UCSD-AML1 (cell line): ENCODE results near the gene ZFHX2.

Source experiments
- DNase-seq: peaks from one replicate; lab custom pipeline; 2025; ENCODE audit not compliant: unreplicated experiment; lab: John Stamatoyannopoulos, UW

The ZFHX2 gene

DNA sequence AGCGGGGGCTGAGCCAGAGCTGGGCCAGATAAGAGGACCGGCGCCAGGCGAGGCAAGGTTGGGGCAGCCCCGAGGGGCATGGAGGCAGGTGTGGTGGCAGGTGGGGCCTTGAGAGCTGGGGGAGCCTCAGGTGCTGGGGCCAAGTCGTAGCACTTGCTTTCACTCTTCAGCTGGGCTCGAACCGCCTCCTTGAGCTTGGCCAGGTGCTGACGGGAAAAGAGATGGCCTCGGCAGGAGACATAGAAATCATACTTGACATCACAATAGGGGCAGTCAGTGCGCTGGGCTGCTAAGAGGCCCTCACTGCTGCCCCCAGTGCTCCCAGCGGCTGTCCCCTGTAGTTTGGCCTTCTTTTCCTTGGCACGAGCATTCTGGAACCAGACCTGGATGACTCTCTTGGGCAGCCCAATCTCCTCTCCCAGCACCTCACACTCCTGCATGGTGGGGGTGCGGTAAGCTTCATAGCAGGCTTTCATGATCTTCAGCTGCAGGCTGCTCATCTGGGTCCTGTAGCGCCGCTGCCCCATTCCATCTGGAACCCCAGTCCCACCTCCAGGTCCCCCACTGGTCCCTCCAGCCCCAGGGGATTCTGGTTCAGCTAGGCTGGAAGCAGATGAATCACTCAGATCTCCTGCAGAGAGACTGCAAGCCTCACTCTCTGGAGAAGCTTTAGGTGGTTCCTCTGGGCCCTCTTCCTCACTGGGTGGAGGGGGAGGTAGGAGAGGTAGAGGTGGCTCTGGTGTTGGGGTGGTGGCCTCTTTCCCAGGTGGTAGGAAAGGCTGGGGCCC is 28.1 kb downstream of the ZFHX2 start:
- no peak for DNase-seq

- no peak for DNase-seq
Measured at GRCh38 chr14:23522643-23523198, 28.8 kb downstream of the ZFHX2 start.

DNA sequence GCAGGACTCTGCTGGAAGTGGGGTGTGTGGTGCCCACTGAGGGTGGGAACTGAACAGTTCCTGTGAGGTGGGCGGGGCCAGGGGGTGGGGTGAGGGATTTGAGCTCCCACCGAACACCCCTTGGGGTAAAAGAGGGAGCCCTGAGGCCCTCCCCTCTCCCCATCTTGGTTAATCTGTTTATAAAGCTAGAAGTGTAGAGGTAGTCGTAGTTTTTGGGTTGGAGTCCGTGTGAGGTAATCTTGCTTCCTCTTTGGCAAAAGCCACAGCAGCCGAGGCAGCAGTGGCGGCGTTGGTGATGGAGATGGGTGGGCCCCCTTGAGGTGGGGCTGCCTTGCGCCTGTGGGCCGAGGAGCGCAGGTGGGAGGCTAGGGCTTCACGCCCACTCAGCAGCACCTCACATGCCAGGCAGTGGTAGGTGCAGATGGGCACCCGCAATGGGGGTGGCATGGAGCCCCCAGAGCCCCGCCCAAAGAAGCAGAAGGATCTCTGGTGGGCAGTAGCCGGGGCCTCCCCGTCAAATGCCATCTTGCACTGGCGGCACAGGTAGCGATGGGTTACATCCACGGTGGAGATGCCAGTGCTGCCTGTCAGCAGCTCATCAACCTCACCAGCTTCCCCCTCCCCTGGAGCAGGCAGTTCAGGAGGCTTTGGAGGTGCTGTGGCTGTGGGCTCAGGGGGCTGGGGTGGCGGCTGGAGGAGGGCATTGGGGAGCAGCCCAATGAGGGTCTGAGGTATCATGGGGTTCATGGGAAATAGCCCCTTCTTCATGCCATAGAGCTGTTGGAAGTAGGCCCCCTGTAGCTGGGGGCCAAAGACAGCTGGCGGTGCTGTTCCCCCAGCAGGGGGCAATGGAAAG is 29.6 kb downstream of the ZFHX2 start:
- DNase-seq, result no peak

DNA sequence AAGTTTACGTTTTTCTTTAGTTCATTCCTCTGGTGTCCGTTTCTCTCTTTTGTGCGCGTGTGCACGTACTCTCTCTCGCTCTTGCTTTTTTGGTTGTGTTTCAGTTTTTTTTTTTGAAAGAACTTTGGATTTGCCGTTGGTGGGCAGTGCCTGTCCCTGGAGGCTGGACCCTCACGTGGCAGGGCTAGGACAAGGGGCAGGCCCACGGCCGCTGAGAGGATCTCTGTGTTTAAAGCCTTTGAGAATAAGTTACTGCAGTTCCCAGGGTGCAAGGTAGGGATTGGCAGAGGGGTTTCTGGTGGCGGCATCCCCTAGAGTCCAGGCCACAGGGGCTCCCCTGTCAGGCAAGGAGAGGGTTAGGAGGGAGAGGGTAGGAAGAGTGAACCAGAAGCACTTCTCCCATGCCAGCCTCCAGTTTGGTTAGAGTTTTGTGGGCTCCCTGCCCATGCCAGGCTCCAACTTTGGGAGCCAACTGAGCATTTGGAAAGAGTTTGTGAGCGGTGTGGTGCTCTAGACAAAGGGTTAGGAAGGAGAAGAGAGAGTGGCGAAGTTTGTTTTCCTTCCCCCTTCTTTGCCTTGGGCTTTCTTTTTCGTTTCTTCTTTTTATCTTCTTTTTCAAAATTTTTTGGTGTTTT is 30.5 kb downstream of the ZFHX2 start:
- no peak for DNase-seq

- DNase-seq, result no peak
Measured at GRCh38 chr14:23518709-23519108, 32.9 kb downstream of the ZFHX2 start.

DNA sequence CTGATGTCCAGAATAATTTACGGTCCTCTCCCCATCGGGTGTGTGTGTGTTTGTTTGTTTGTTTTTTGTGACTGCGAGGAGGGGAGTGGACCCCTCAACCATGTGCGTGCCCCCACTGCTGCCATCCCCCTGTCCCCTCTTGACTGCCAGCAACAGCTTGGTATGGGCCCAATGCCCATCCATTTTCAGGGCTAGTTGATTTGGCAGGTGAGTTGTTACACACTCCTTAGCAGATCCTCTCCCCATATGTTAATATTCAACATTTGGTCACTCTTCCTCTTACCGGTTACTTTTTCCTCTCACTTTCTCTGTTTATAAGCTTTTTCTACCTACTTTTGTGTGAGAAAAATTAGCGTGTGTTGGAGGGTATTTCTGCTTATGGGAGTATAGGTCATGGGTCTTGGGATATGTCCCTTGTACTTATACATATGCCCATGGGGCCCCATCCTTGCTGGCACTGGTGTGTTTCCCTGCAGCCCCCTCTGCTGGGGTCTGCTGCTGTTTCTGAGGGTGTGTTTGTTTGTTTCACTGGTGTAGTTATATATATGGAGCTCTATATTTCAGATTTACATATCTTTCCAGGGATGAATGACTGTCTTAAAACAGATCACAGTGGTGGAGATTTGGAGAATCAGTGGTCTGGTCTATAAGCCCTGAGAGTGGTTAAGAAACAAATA is 33.8 kb downstream of the ZFHX2 start:
- no peak for DNase-seq

GRCh38 chr14:23514644-23514957 is 37.0 kb downstream of the ZFHX2 start:
- DNase-seq, result no peak

GRCh38 chr14:23513818-23514643 is 37.5 kb downstream of the ZFHX2 start:
- no peak for DNase-seq

DNA sequence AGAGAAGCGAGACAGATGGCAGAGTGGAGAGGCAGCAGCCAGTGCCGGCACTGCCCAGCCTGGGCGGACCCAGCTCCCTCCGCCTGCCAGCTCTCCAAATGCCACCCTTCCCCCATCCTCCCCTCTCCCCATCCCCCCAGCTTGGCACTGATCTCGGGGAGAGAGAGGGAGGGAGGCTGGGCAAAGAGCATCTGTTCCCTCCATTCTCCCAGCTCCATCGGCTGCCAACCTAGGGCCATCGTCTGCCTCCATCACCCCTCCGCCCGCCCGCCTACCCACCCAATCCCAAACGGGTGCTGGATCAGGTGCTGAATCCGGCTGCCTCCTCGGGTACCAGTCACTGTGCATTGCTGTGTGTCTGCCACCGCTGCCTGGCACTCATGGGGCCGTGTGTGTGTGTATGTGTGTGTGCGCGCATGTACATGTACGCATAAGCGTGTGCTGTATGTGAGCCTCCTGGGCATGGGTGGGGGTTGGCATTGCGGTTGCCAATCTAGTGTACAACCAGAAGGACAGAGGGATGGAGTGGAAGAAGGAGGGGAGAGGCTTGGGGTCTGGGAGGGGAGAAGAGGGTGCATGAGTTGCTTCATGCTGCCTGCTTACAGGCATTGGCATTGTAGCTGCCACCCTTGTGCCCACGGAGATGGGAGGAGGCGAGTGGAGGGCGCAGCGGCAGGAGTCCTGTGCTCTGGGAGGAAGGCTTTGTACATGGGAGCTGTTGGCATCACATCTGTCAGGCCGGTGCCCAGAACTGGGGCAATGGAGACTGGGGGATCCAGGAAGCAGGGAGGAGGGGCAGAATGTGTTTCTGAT is 38.4 kb downstream of the ZFHX2 start:
- DNase-seq, result no peak

DNA sequence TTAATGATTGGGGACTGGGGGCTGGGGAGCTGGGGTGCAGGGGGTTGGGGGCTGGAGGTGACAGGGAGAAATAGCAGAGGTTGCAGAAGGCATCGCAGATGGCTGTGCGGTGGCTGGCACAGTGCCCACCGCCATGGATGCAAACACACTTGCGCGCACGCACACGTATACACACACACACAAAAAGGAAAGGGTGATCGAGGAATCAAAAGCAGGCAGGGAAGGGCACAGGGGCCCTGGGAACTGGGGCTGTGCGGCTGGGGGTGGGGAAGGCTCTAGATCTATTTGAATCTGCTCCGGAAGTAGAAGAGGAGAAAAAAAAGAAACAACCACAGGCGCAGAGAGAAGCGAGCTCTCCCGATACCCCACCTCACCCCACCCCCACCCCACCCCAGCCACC is 39.4 kb downstream of the ZFHX2 start:
- DNase-seq, result peak; percentile 32

GRCh38 chr14:23494223-23494622 is 57.3 kb downstream of the ZFHX2 start:
- DNase-seq, result no peak

GRCh38 chr14:23492618-23493272 is 58.8 kb downstream of the ZFHX2 start:
- no peak for DNase-seq

GRCh38 chr14:23487216-23487615 is 64.3 kb downstream of the ZFHX2 start:
- DNase-seq, result no peak

- no peak for DNase-seq
Measured at GRCh38 chr14:23486036-23486435, 65.5 kb downstream of the ZFHX2 start.

GRCh38 chr14:23485326-23485725 is 66.2 kb downstream of the ZFHX2 start:
- no peak for DNase-seq

DNA sequence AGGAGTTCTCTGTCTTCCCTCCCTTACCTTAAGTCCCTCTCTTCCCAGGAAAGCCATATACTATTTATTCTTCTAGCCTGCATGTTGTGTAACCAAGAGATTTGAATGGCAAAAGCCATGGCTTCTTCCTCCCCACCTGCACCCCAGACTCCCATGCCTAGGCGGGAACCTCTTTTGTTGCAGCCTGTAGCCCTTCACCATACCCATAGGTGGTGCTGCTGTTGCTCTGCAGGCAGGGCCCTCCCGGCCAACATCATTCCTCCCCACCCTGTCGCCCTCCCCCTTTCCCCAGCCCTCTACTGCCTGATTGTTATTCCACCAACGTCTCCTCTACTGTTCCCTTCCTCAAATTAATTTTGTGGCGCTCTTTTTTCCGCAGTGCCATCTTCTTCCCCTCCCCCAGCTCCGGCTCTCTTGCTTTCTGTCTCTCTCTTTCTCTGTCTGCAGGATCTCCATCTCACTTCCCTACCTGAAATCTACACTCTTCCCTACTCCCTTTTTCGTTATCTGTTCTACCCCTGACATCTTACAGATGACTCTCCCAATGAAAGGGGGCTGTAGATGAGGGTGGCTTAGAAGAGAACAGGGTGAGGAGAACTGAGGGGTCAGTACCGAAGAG is 68.2 kb downstream of the ZFHX2 start:
- DNase-seq, result peak; percentile 33

DNA sequence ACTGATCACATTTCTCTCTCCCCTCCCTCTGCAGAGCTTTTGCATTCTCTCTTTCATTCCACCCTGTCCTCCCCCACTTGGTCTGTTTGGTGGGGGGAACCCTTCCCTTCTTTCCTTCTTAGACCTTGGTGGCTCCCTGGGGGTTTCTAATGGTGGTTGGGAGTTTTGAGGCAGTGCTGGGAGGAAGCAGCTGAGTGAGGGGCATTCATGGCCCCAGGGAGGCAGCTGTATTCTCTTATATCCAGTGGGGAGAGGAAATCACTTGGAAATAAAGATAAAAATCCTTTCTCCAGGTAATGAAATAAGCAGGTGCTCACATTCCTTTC is 68.8 kb downstream of the ZFHX2 start:
- DNase-seq, result no peak

DNA sequence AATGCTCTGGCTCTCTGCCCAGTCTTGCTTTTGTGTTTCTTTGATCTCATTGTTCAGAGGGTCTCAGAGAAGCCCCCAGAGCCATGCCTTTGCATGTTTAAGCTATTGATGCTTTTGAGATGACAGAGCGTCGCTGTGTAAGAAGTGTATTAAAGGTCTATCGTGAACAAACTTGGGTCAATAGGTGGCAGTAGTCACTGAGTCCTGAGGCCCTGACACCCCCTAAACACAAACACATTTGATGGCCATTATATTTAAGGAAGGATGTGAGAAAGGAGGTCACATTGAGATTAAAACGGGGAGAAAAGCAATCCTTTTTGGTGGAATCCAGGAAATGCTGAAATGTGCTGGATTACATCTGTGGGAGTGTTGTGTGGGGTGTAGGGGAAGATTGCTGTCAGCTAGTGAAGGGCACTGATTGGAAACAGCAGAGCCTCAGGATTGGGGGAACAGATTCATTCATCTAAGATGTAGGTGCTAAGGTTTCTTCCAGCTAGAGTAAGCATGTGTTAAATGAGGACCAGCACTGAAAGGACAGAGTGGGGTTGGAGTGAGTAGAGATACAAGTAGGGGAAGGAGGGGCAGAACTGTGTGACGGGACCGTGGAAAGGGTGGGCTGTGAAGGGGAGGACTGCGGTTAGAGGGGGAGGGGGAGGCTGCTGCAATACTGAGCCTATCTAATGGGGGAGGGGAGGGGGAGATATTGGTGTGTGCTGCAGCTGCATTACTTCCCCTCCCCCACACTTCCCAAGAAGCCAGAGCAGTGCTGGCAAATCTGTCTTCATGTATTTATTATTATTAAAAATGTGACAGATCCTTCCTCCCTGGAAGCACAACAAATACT is 69.4 kb downstream of the ZFHX2 start:
- no peak for DNase-seq
